Astrocyte of the cerebellum (primary cell): ENCODE results near the gene GPN3.
A peak's percentile ranks its signal among the peaks of the same experiment; 100 is the strongest.
"Not testable (repeated sequence)": the region's sequence is repeated elsewhere in the genome, so short reads cannot be mapped to it uniquely, and the experiment has no call there.

Source experiments
- DNase-seq: peaks from one replicate; pipeline ENCODE4 v3.0.0-alpha.2; 2011; ENCODE audit warnings: low read depth
- H3K4me3 ChIP-seq: 2 replicates; pipeline ENCODE4 v1.5.1; 2011; ENCODE audit warnings: mild to moderate bottlenecking, low read depth, low read length, moderate library complexity
- CTCF ChIP-seq: IDR thresholded peaks from 2 replicates; pipeline ENCODE4 v1.5.1; 2012; ENCODE audit warnings: low read length, low read depth, moderate library complexity, mild to moderate bottlenecking; ENCODE audit errors: missing control alignments
- in situ Hi-C: cut with HindIII; loops from 2 replicates; pipeline ENCODE4 v1.10.0; 2017; ENCODE audit warnings: low sequenced_read_pairs

The GPN3 gene

GRCh38 chr12:110421701-110422100 is 46.4 kb downstream of the GPN3 start:
- no peak for DNase-seq
- in situ Hi-C loops: no loop called here
- TF ChIP-seq CTCF: no peak
- H3K4me3 ChIP-seq: no peak overlapping the region

GRCh38 chr12:110421159-110421661 is 46.8 kb downstream of the GPN3 start:
- in situ Hi-C loops: no loop called here
- H3K4me3 ChIP-seq: no peak overlapping the region
- no peak for DNase-seq
- no peak for TF ChIP-seq CTCF

GRCh38 chr12:110420644-110421043 is 47.4 kb downstream of the GPN3 start:
- DNase-seq, in situ Hi-C loops, H3K4me3 ChIP-seq: not testable (repeated sequence)

GRCh38 chr12:110417113-110417512 is 50.9 kb downstream of the GPN3 start:
- DNase-seq, in situ Hi-C loops, H3K4me3 ChIP-seq: not testable (repeated sequence)

GRCh38 chr12:110410086-110410485 is 58.0 kb downstream of the GPN3 start:
- H3K4me3 ChIP-seq, in situ Hi-C loops, DNase-seq: not testable (repeated sequence)

GRCh38 chr12:110405126-110405662 is 62.9 kb downstream of the GPN3 start:
- DNase-seq, in situ Hi-C loops, H3K4me3 ChIP-seq: not testable (repeated sequence)

- H3K4me3 ChIP-seq: peak overlapping the region; percentile 94
- TF ChIP-seq CTCF: no peak
- in situ Hi-C loops: no loop called here
- DNase-seq: no peak
Observed at GRCh38 chr12:110403976-110404682, 63.9 kb downstream of the GPN3 start.

- in situ Hi-C loops: no loop called here
- DNase-seq: peak; percentile 88
Observed at GRCh38 chr12:110403146-110403975, 64.7 kb downstream of the GPN3 start, which contains the start of gene ANAPC7. Gene ANAPC7, minus strand, starts transcription at chr12:110403708. Its CDS starts 81 bp downstream, at chr12:110403627.

More at GRCh38 chr12:110403146-110403975, 64.7 kb downstream of the GPN3 start, which contains the start of gene ANAPC7:
- peak; percentile 15 for TF ChIP-seq CTCF
- peak within 1 kb of the TSS; percentile 94 for H3K4me3 ChIP-seq
